Colonic mucosa (tissue), 4 donors: ENCODE data around the gene SYAP1. TPM values are rescaled to one million over a fixed set of nuclear protein-coding genes. Genes with fewer than 3 reads are reported as not detected.

Experiments
- DNase-seq: peaks from one replicate; pipeline ENCODE4 v3.0.0-alpha.2; 2020
- H3K27ac ChIP-seq: fragments of 200-600 bp; one replicate; pipeline ENCODE4 v1.8.0; 2021
- H3K27me3 ChIP-seq: fragments of 200-600 bp; one replicate; pipeline ENCODE4 v1.8.0; 2021
- H3K36me3 ChIP-seq: fragments of 200-600 bp; one replicate; pipeline ENCODE4 v1.8.0; 2021
- H3K4me1 ChIP-seq: fragments of 200-600 bp; one replicate; pipeline ENCODE4 v1.8.0; 2021; ENCODE audit warnings: mild to moderate bottlenecking
- H3K4me3 ChIP-seq: fragments of 200-600 bp; one replicate; pipeline ENCODE4 v1.8.0; 2021
- H3K9ac ChIP-seq, 2 donors: one replicate each; pipeline ENCODE4 v1.7.0; 2013; ENCODE audit warnings: control low read depth in 2 of 2, low read depth in 2 of 2, low read length in 2 of 2
- H3K9me3 ChIP-seq: fragments of 200-600 bp; one replicate; pipeline ENCODE4 v1.8.0; 2021
- CTCF ChIP-seq: fragments of 200-600 bp; IDR thresholded peaks from one replicate; pipeline ENCODE4 v1.8.0; 2022; ENCODE audit warnings: antibody characterized with exemption, mild to moderate bottlenecking
- intact Hi-C: fragments of 100-400 bp; cut with DNase I; formaldehyde crosslinking; loops from one replicate; pipeline ENCODE4 v1.14.1; 2022
- total RNA-seq, 2 donors: library from RNA; stranded (reverse); fragmentation: NEBNext Ultra II Directional in 1 of 2; extraction: Animal tissue kit (Norgen Biotek cat#: 25700) in 1 of 2; gene quantifications; one replicate each; pipeline ENCODE4 v1.2.1, GENCODE V29; 2021
- donor health status: healthy.
- donor health status: DM: no; HTN: no; CAD: no.
- donor health status: DM: no; HTN: no; CAD: no.

Gene SYAP1
- total RNA-seq, 2 donors from 2014 or later, result 45.8 to 63.5 TPM

GRCh38 chrX:16705370-16705769, 14.0 kb upstream of the SYAP1 start:
- no peaks in the 10 kb centered on the region for H3K36me3 ChIP-seq
- TF ChIP-seq CTCF, result no peak
- H3K27me3 ChIP-seq, result no peaks in the 10 kb centered on the region
- no peak overlapping the region for H3K27ac ChIP-seq
- no peaks in the 10 kb centered on the region for H3K9me3 ChIP-seq
- no peak overlapping the region for H3K9ac ChIP-seq
- no peak overlapping the region for H3K4me3 ChIP-seq
- intact Hi-C loops, result no loop called here
- H3K4me1 ChIP-seq, result no peaks in the 10 kb centered on the region
- DNase-seq, result no peak

GRCh38 chrX:16708016-16708415, 11.4 kb upstream of the SYAP1 start:
- H3K27me3 ChIP-seq, result peaks cover 10% of the 10 kb centered on the region
- intact Hi-C loops, result no loop called here

GRCh38 chrX:16711219-16711811, 8.1 kb upstream of the SYAP1 start:
- intact Hi-C loops, result no loop called here
- H3K9ac ChIP-seq, result peak overlapping the region; percentile 75 to 85
- peak overlapping the region; percentile 65 for H3K4me3 ChIP-seq
- TF ChIP-seq CTCF, result no peak
- peaks cover 10% of the 10 kb centered on the region for H3K27me3 ChIP-seq
- no peaks in the 10 kb centered on the region for H3K4me1 ChIP-seq
- DNase-seq, result no peak
- H3K36me3 ChIP-seq, result no peaks in the 10 kb centered on the region
- H3K9me3 ChIP-seq, result no peaks in the 10 kb centered on the region
- H3K27ac ChIP-seq, result peak overlapping the region; percentile 77

More at GRCh38 chrX:16708016-16708415, 11.4 kb upstream of the SYAP1 start:
- Histone ChIP-seq H3K4me1 (no peaks in the 10 kb centered on the region), H3K9ac (no peak overlapping the region), H3K4me3 (no peak overlapping the region), H3K9me3 (no peaks in the 10 kb centered on the region), H3K27ac (no peak overlapping the region), H3K36me3 (no peaks in the 10 kb centered on the region)
- no peak for TF ChIP-seq CTCF
- DNase-seq, result no peak

GRCh38 chrX:16711893-16712547, 7.4 kb upstream of the SYAP1 start:
- intact Hi-C loops, result no loop called here
- Histone ChIP-seq H3K9me3 (no peaks in the 10 kb centered on the region), H3K27me3 (peaks cover 10% of the 10 kb centered on the region), H3K4me1 (no peaks in the 10 kb centered on the region), H3K9ac (peak overlapping the region; percentile 75 to 85), H3K36me3 (no peaks in the 10 kb centered on the region), H3K27ac (peak overlapping the region; percentile 77), H3K4me3 (peak overlapping the region; percentile 65)
- no peak for DNase-seq
- no peak for TF ChIP-seq CTCF

GRCh38 chrX:16712548-16713155, 6.8 kb upstream of the SYAP1 start, which contains the start of gene CTPS2:
Gene CTPS2 (minus strand): TSS chrX:16712669. CDS start chrX:16702902, 9,767 bp downstream.
- intact Hi-C loops, result no loop called here
- Histone ChIP-seq H3K4me1 (no peaks in the 10 kb centered on the region), H3K36me3 (no peaks in the 10 kb centered on the region), H3K9me3 (no peaks in the 10 kb centered on the region), H3K9ac (peak within 1 kb of the TSS; percentile 75 to 85), H3K27ac (peak within 1 kb of the TSS; percentile 77), H3K27me3 (peaks cover 10% of the 10 kb centered on the region), H3K4me3 (peak within 1 kb of the TSS; percentile 65)
- TF ChIP-seq CTCF, result no peak
- peak; percentile 74 for DNase-seq
